ENCODE data around the gene ZCCHC14.

ZCCHC14 gene

GRCh38 chr16:87472142-87472778, 20.6 kb downstream of the ZCCHC14 start:
- Histone ChIP-seq H3K9ac (ENCODE audit: low read length) (no peak overlapping the region), H3K23ac (ENCODE audit: low read length) (no peak overlapping the region), H3K79me1 (ENCODE audit: low read length) (no peaks in the 10 kb centered on the region), H2AK5ac (ENCODE audit: low read length) (no peak overlapping the region), H3K79me2 (ENCODE audit: control insufficient read depth, insufficient read depth, low read length, poor library complexity) (no peaks in the 10 kb centered on the region), H2AFZ (ENCODE audit: insufficient read depth, low read length, poor library complexity) (no peak overlapping the region), H3K4me2 (ENCODE audit: low read length) (no peak overlapping the region), H3K4me3 (ENCODE audit: low read depth, low read length) (no peak overlapping the region), H3K27me3 (ENCODE audit: insufficient read depth, low read length) (no peaks in the 10 kb centered on the region), H3K9me3 (ENCODE audit: insufficient read depth, low read depth, low read length) (no peaks in the 10 kb centered on the region), H3K4me1 (ENCODE audit: control insufficient read depth in 1 of 2, insufficient read depth in 2 of 2, low read length in 2 of 2) (peaks cover 4 to 12% of the 10 kb centered on the region in 2 experiments), H3K36me3 (ENCODE audit: control insufficient read depth in 1 of 2, insufficient read depth in 2 of 2, low read length in 2 of 2) (no peaks in the 10 kb centered on the region), H4K12ac (ENCODE audit: low read depth, low read length) (no peak overlapping the region), H4K91ac (ENCODE audit: low read depth, low read length) (no peak overlapping the region), H2BK5ac (ENCODE audit: low read depth, low read length, poor library complexity) (no peak overlapping the region), H3K4ac (ENCODE audit: low read depth, low read length) (no peak overlapping the region), H3K27ac (ENCODE audit: low read depth, low read length) (no peak overlapping the region), H4K8ac (ENCODE audit: low read depth, low read length) (no peak overlapping the region), H2BK120ac (ENCODE audit: insufficient read depth, low read length, poor library complexity) (no peak overlapping the region), H2BK12ac (ENCODE audit: low read length) (no peak overlapping the region), H3K14ac (ENCODE audit: low read length) (no peak overlapping the region), H3K18ac (ENCODE audit: low read length) (no peak overlapping the region)
- no peak for DNase-seq
- WGBS (ENCODE audit: extremely low coverage, insufficient coverage, insufficient read length): no CpG with 5 or more reads among the region's 22 CpGs

- Histone ChIP-seq H3K18ac (ENCODE audit: low read length) (no peak overlapping the region), H3K4me2 (ENCODE audit: low read length) (no peak overlapping the region), H3K79me1 (ENCODE audit: low read length) (no peaks in the 10 kb centered on the region), H2AFZ (ENCODE audit: insufficient read depth, low read length, poor library complexity) (no peak overlapping the region), H3K79me2 (ENCODE audit: control insufficient read depth, insufficient read depth, low read length, poor library complexity) (no peaks in the 10 kb centered on the region), H2BK12ac (ENCODE audit: low read length) (no peak overlapping the region), H3K9me3 (ENCODE audit: insufficient read depth, low read depth, low read length) (no peaks in the 10 kb centered on the region), H4K12ac (ENCODE audit: low read depth, low read length) (no peak overlapping the region), H2BK120ac (ENCODE audit: insufficient read depth, low read length, poor library complexity) (no peak overlapping the region), H2BK5ac (ENCODE audit: low read depth, low read length, poor library complexity) (no peak overlapping the region), H3K14ac (ENCODE audit: low read length) (no peak overlapping the region), H3K9ac (ENCODE audit: low read length) (no peak overlapping the region), H2AK5ac (ENCODE audit: low read length) (no peak overlapping the region), H3K23ac (ENCODE audit: low read length) (no peak overlapping the region), H4K91ac (ENCODE audit: low read depth, low read length) (no peak overlapping the region), H3K4ac (ENCODE audit: low read depth, low read length) (no peak overlapping the region), H3K27me3 (ENCODE audit: insufficient read depth, low read length) (no peaks in the 10 kb centered on the region), H3K4me1 (ENCODE audit: control insufficient read depth in 1 of 2, insufficient read depth in 2 of 2, low read length in 2 of 2) (peaks cover 4 to 12% of the 10 kb centered on the region in 2 experiments), H4K8ac (ENCODE audit: low read depth, low read length) (no peak overlapping the region), H3K36me3 (ENCODE audit: control insufficient read depth in 1 of 2, insufficient read depth in 2 of 2, low read length in 2 of 2) (no peaks in the 10 kb centered on the region), H3K4me3 (ENCODE audit: low read depth, low read length) (no peak overlapping the region), H3K27ac (ENCODE audit: low read depth, low read length) (no peak overlapping the region)
- no peak for DNase-seq
- WGBS (ENCODE audit: extremely low coverage, insufficient coverage, insufficient read length): no CpG with 5 or more reads among the region's 13 CpGs
Measured at GRCh38 chr16:87471278-87472141, 21.3 kb downstream of the ZCCHC14 start.

- H3K79me1 ChIP-seq (ENCODE audit: low read length): no peaks in the 10 kb centered on the region
- peaks cover 9 to 15% of the 10 kb centered on the region in 2 experiments for H3K4me1 ChIP-seq (ENCODE audit: control insufficient read depth in 1 of 2, insufficient read depth in 2 of 2, low read length in 2 of 2)
- no peak overlapping the region for H3K18ac ChIP-seq (ENCODE audit: low read length)
- H4K8ac ChIP-seq (ENCODE audit: low read depth, low read length): no peak overlapping the region
- H2BK5ac ChIP-seq (ENCODE audit: low read depth, low read length, poor library complexity): no peak overlapping the region
- H2BK12ac ChIP-seq (ENCODE audit: low read length): no peak overlapping the region
- H3K9ac ChIP-seq (ENCODE audit: low read length): no peak overlapping the region
- H2AK5ac ChIP-seq (ENCODE audit: low read length): no peak overlapping the region
- H3K23ac ChIP-seq (ENCODE audit: low read length): no peak overlapping the region
- H3K4ac ChIP-seq (ENCODE audit: low read depth, low read length): no peak overlapping the region
- H3K4me3 ChIP-seq (ENCODE audit: low read depth, low read length): no peak overlapping the region
- no peaks in the 10 kb centered on the region for H3K36me3 ChIP-seq (ENCODE audit: control insufficient read depth in 1 of 2, insufficient read depth in 2 of 2, low read length in 2 of 2)
- H3K14ac ChIP-seq (ENCODE audit: low read length): no peak overlapping the region
- no peak overlapping the region for H3K27ac ChIP-seq (ENCODE audit: low read depth, low read length)
- H4K12ac ChIP-seq (ENCODE audit: low read depth, low read length): no peak overlapping the region
- H4K91ac ChIP-seq (ENCODE audit: low read depth, low read length): no peak overlapping the region
- no peak overlapping the region for H2BK120ac ChIP-seq (ENCODE audit: insufficient read depth, low read length, poor library complexity)
- no peak overlapping the region for H2AFZ ChIP-seq (ENCODE audit: insufficient read depth, low read length, poor library complexity)
- no CpG with 5 or more reads among the region's 3 CpGs for WGBS (ENCODE audit: extremely low coverage, insufficient coverage, insufficient read length)
- no peak for DNase-seq
- H3K79me2 ChIP-seq (ENCODE audit: control insufficient read depth, insufficient read depth, low read length, poor library complexity): peaks cover 2% of the 10 kb centered on the region
- H3K4me2 ChIP-seq (ENCODE audit: low read length): no peak overlapping the region
- no peaks in the 10 kb centered on the region for H3K27me3 ChIP-seq (ENCODE audit: insufficient read depth, low read length)
- H3K9me3 ChIP-seq (ENCODE audit: insufficient read depth, low read depth, low read length): no peaks in the 10 kb centered on the region
Measured at GRCh38 chr16:87470332-87470731, 22.5 kb downstream of the ZCCHC14 start.

- peaks cover 14 to 15% of the 10 kb centered on the region in 2 experiments for H3K4me1 ChIP-seq (ENCODE audit: control insufficient read depth in 1 of 2, insufficient read depth in 2 of 2, low read length in 2 of 2)
- H3K27me3 ChIP-seq (ENCODE audit: insufficient read depth, low read length): no peaks in the 10 kb centered on the region
- WGBS (ENCODE audit: extremely low coverage, insufficient coverage, insufficient read length): no CpG with 5 or more reads among the region's 11 CpGs
- no peak overlapping the region for H2BK120ac ChIP-seq (ENCODE audit: insufficient read depth, low read length, poor library complexity)
- H3K9ac ChIP-seq (ENCODE audit: low read length): no peak overlapping the region
- H3K4me2 ChIP-seq (ENCODE audit: low read length): no peak overlapping the region
- H4K8ac ChIP-seq (ENCODE audit: low read depth, low read length): no peak overlapping the region
- no peak overlapping the region for H2BK5ac ChIP-seq (ENCODE audit: low read depth, low read length, poor library complexity)
- H3K9me3 ChIP-seq (ENCODE audit: insufficient read depth, low read depth, low read length): no peaks in the 10 kb centered on the region
- peaks cover 3% of the 10 kb centered on the region for H3K79me1 ChIP-seq (ENCODE audit: low read length)
- no peaks in the 10 kb centered on the region for H3K36me3 ChIP-seq (ENCODE audit: control insufficient read depth in 1 of 2, insufficient read depth in 2 of 2, low read length in 2 of 2)
- H2BK12ac ChIP-seq (ENCODE audit: low read length): no peak overlapping the region
- peaks cover 3% of the 10 kb centered on the region for H3K79me2 ChIP-seq (ENCODE audit: control insufficient read depth, insufficient read depth, low read length, poor library complexity)
- no peak overlapping the region for H2AK5ac ChIP-seq (ENCODE audit: low read length)
- H2AFZ ChIP-seq (ENCODE audit: insufficient read depth, low read length, poor library complexity): no peak overlapping the region
- no peak overlapping the region for H3K4ac ChIP-seq (ENCODE audit: low read depth, low read length)
- H3K23ac ChIP-seq (ENCODE audit: low read length): no peak overlapping the region
- no peak overlapping the region for H4K91ac ChIP-seq (ENCODE audit: low read depth, low read length)
- no peak overlapping the region for H3K27ac ChIP-seq (ENCODE audit: low read depth, low read length)
- no peak overlapping the region for H3K18ac ChIP-seq (ENCODE audit: low read length)
- no peak for DNase-seq
- H3K4me3 ChIP-seq (ENCODE audit: low read depth, low read length): no peak overlapping the region
- no peak overlapping the region for H4K12ac ChIP-seq (ENCODE audit: low read depth, low read length)
- H3K14ac ChIP-seq (ENCODE audit: low read length): no peak overlapping the region
Measured at GRCh38 chr16:87469169-87469568, 23.7 kb downstream of the ZCCHC14 start.
